CD4-positive, alpha-beta T cell (primary cell): ENCODE measurements around the gene AXDND1. TPM values are rescaled to one million over a fixed set of nuclear protein-coding genes. Genes with fewer than 3 reads are reported as not detected.

ENCODE experiments used
- ATAC-seq: fragments of 200-7000 bp; cut with Tn5 transposase; one replicate; pipeline ENCODE4 v1.10.0; 2022; ENCODE audit warnings: mild to moderate bottlenecking; ENCODE audit not compliant: poor library complexity
- CTCF ChIA-PET: fragments of 350-600 bp; sonication (Branson Sonifier 250); formaldehyde crosslinking; loops from one replicate; lab custom pipeline; 2021; ENCODE audit warnings: antibody characterized with exemption, inconsistent platforms; lab: Charles Lee
- POLR2A ChIA-PET: fragments of 350-600 bp; sonication (Branson Sonifier 250); formaldehyde crosslinking; loops from one replicate; lab custom pipeline; 2021; ENCODE audit warnings: antibody characterized with exemption, inconsistent platforms; lab: Charles Lee
- DNase-seq, 14 experiments: peaks; one replicate each; pipeline ENCODE4 v3.0.0-alpha.2; 2013 to 2020; ENCODE audit warnings: mixed read lengths in 2 of 14
- H3K27ac ChIP-seq, 2 donors: one replicate each; pipeline versions ENCODE4 v1.5.1 to v1.7.0; 2013; ENCODE audit warnings: low read length in 2 of 2, low read depth in 1 of 2, mild to moderate bottlenecking in 1 of 2
- H3K27me3 ChIP-seq, 2 experiments: 1 replicate in 1 of 2; 2 replicates in 1 of 2; pipeline versions ENCODE4 v1.6.1 to v1.7.0; 2013; ENCODE audit warnings: low read length in 2 of 2, control low read depth in 1 of 2, mild to moderate bottlenecking in 1 of 2, moderate library complexity in 1 of 2; ENCODE audit not compliant: insufficient read depth in 2 of 2, control insufficient read depth in 1 of 2
- H3K36me3 ChIP-seq: one replicate; pipeline ENCODE4 v1.6.1; 2013; ENCODE audit warnings: low read length, control low read depth; ENCODE audit not compliant: insufficient read depth
- H3K4me1 ChIP-seq: one replicate; pipeline ENCODE4 v1.6.1; 2013; ENCODE audit warnings: low read length, control low read depth; ENCODE audit not compliant: insufficient read depth
- H3K4me3 ChIP-seq: one replicate; pipeline ENCODE4 v1.5.1; 2013; ENCODE audit warnings: mild to moderate bottlenecking, low read length, moderate library complexity
- H3K9me3 ChIP-seq, 2 experiments: 1 replicate in 1 of 2; 2 replicates in 1 of 2; pipeline versions ENCODE4 v1.6.1 to v1.7.0; 2013; ENCODE audit warnings: low read length in 2 of 2, mild to moderate bottlenecking in 2 of 2, control low read depth in 1 of 2, moderate library complexity in 1 of 2; ENCODE audit not compliant: control insufficient read depth in 1 of 2, insufficient read depth in 1 of 2
- H3K27ac Mint-ChIP-seq: one replicate; pipeline ENCODE4 v1.8.0; 2020; ENCODE audit warnings: mixed read lengths
- H3K27me3 Mint-ChIP-seq: one replicate; pipeline ENCODE4 v1.8.0; 2021; ENCODE audit warnings: mixed read lengths
- H3K36me3 Mint-ChIP-seq: one replicate; pipeline ENCODE4 v1.8.0; 2021; ENCODE audit warnings: low read depth, mixed read lengths
- H3K4me1 Mint-ChIP-seq: one replicate; pipeline ENCODE4 v1.8.0; 2021; ENCODE audit warnings: low read depth, mixed read lengths
- H3K4me3 Mint-ChIP-seq: one replicate; pipeline ENCODE4 v1.8.0; 2020; ENCODE audit warnings: mild to moderate bottlenecking, mixed read lengths
- H3K9me3 Mint-ChIP-seq: one replicate; pipeline ENCODE4 v1.8.0; 2020; ENCODE audit warnings: mixed read lengths
- CTCF ChIP-seq: fragments of 200-600 bp; IDR thresholded peaks from one replicate; pipeline ENCODE4 v1.8.0; 2022; ENCODE audit warnings: antibody characterized with exemption, mild to moderate bottlenecking
- intact Hi-C, 2 experiments: fragments of 100-400 bp; cut with DNase I in 1 of 2; cut with micrococcal nuclease in 1 of 2; formaldehyde crosslinking; loops; one replicate each; pipeline versions ENCODE4 v1.15.1 to v1.9.0; 2023 to 2025; cut with DNase I, micrococcal nuclease
- total RNA-seq, 174 experiments: library from RNA in 2 of 174; stranded (reverse) in 2 of 174; gene quantifications; one replicate each; pipeline ENCODE4 v1.2.3 and lab custom pipeline; 2021 to 2026

Gene AXDND1
- total RNA-seq, 2 experiments from 2014 or later: 1.1 TPM

GRCh38 chr1:179599623-179600249 lies 234.0 kb downstream of the AXDND1 start:
- H3K27me3 ChIP-seq: peaks cover 2 to 8% of the 10 kb centered on the region in 2 experiments
- POLR2A ChIA-PET: no interaction called here
- intact Hi-C loops: loop anchor here in 1 of 2 experiments (5.0 kb wide), 1 partner anchor 522 kb away; no protein-coding TSS in a partner anchor
- DNase-seq (peak in 1 of 14 experiments; percentile 14), ATAC-seq (no peak)
- no peak for TF ChIP-seq CTCF
- no peak overlapping the region for H3K4me3 ChIP-seq
- H3K4me1 Mint-ChIP-seq: no peaks in the 10 kb centered on the region
- peaks cover 44% of the 10 kb centered on the region for H3K27me3 Mint-ChIP-seq
- H3K36me3 ChIP-seq: no peaks in the 10 kb centered on the region
- H3K9me3 Mint-ChIP-seq: no peaks in the 10 kb centered on the region
- H3K36me3 Mint-ChIP-seq: no peaks in the 10 kb centered on the region
- H3K4me3 Mint-ChIP-seq: no peak overlapping the region
- CTCF ChIA-PET: no interaction called here
- no peaks in the 10 kb centered on the region for H3K9me3 ChIP-seq
- no peak overlapping the region for H3K27ac Mint-ChIP-seq
- H3K4me1 ChIP-seq: no peaks in the 10 kb centered on the region
- H3K27ac ChIP-seq: no peak overlapping the region

GRCh38 chr1:179601093-179601492 lies 235.3 kb downstream of the AXDND1 start:
- no peak for TF ChIP-seq CTCF
- Mint-ChIP-seq H3K4me3 (no peak overlapping the region), H3K4me1 (no peaks in the 10 kb centered on the region), H3K36me3 (no peaks in the 10 kb centered on the region), H3K9me3 (no peaks in the 10 kb centered on the region), H3K27ac (no peak overlapping the region), H3K27me3 (peaks cover 48% of the 10 kb centered on the region)
- Histone ChIP-seq H3K4me3 (no peak overlapping the region), H3K9me3 (no peaks in the 10 kb centered on the region), H3K27me3 (peaks cover 4 to 6% of the 10 kb centered on the region in 2 experiments), H3K4me1 (no peaks in the 10 kb centered on the region), H3K27ac (no peak overlapping the region), H3K36me3 (no peaks in the 10 kb centered on the region)
- ATAC-seq: no peak
- intact Hi-C loops: no loop called here
- POLR2A ChIA-PET: no interaction called here
- CTCF ChIA-PET: no interaction called here
- DNase-seq: no peak

Other genes with a start within 250 kb of the AXDND1 start
- 10 to 100 TPM; 15.8 to 16.4 TPM for gene ABL2, start 136.3 kb upstream of the AXDND1 start, total RNA-seq
- gene SOAT1, start 72.2 kb upstream of the AXDND1 start, total RNA-seq: 10 to 100 TPM; 35.7 to 37.2 TPM
- not detected for gene NPHS2, start 210.0 kb downstream of the AXDND1 start, total RNA-seq
- not detected for gene TDRD5, start 225.9 kb downstream of the AXDND1 start, total RNA-seq